Medulla oblongata (tissue), 1 donor: ENCODE data around the gene PAMR1.

Experiments
- DNase-seq: peaks from one replicate; pipeline ENCODE4 v3.0.0-alpha.2; 2015; ENCODE audit errors: extremely low spot score

Gene PAMR1

DNA sequence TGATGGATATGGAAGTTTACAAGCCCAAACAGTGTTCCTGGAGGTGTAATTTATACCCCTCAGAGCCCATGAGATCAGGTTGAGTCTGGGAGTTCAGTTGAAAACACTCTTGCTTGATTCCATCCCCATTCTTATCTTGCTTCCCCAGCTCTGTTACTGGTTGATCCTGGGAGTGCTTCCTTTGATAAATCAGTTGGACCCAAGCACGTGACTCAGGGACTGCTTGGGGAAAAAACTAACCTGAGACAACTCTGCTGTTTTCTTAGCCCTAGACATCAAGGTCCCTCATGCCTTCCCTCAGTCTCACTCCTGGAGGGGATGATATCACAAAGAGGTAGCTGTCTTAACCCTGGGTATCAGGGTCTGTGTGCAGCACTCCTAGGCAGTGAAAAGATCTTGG, 71.1 kb downstream of the PAMR1 start:
- DNase-seq = no peak

DNA sequence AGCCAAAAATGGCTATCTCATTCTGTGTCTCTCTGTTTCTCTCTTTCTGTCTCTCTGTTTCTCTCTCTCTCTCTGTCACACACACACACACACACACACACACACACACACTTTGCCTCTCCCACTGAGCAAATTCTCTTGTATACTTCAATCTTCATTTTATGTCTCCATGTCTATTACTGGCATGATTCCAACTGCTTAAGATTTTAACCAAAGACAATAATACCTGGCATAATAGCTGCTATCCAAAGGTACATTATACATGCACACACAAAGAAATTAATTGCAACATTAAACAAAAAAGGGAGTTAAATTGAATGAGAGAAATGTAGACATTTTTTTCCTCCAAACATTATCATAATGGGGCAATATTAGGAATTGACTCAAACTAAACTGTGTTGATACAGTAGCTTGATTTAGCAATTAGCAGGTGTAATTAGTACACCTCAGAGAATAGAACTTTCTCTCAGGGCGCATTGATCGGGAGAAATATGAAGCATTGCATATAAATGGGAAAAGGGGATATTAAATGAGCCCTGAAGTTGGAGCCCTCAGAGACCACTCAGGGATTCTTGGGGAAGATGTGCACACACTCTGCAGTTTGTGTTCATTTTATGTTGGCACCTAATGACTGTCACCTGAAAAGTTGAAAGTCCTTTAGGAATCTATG, 88.7 kb downstream of the PAMR1 start:
- DNase-seq = no peak

DNA sequence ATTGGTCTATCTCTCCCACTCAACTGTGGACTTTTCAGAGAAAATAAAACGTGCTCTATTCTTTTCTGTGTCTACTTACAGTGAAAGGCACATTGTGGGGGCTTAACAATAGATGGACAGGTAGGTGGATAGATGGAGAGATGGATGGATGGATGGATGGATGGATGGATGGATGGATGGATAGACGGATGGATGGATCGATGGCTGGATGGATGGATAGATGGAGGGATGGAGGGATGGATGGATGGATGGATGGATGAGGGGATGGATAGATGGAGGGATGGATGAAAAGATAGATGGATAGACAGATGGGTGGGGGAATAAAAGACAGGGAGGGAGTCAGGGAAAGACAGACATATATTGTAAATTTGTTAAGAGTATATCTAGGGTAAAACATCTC, 91.8 kb downstream of the PAMR1 start:
- DNase-seq = no peak

DNA sequence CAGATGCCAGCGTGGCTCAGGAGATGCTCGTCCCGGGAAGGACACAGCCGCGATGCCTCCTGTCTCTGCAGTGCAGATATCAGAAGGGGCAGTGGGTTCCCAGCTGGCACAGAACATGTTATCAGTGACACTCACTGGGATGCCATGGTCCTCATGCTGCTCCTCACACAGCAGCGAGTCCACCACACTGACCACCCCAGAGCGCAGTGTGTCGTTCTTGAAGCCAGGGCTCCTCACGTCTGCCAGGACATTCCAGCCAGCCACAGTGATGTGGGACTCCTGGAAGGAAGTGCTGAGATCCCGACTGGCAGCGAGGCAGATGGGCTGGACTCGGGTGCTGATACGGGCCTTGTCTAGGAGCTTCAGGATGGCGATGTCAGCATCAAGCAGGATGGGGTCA, 93.0 kb downstream of the PAMR1 start:
- DNase-seq = no peak

DNA sequence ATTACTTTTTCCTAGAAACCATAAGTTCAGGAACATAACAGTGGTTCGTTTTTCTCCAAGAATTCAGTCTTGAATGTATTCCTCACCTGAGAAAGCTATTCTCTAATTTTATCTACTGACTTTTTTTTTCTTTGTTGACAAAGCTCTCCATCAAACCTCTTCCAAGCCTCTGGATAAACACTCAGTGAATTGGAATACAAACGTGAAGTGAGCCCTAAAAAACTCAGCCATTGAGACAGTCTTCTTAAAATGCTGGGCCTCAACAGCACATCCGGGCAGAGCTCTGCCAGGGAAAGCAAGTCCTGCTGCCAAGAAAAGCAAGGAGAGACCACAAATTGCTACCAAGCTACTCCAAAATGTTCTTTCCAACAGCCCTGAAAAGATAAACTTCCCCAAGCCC, 98.3 kb downstream of the PAMR1 start:
- peak; percentile 71 for DNase-seq

DNA sequence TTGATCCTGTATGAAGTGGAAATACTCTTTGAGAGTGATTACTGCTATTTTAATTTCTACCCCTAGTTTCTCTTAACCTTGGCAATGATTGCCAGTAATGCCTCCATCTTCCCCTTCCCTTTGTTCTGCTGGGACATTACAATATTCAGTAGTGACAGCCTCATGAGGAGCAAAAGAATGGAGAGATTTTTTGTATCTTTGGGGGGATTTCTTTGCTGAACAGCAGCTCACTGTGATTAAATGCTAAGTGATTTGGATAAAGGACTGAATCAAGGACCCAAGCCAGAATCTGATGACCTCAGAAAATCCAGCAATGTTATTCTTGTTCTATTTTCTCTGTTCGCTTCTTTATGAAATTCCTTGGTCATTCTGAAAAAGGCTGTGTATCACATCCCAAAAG, 99.1 kb downstream of the PAMR1 start:
- no peak for DNase-seq

DNA sequence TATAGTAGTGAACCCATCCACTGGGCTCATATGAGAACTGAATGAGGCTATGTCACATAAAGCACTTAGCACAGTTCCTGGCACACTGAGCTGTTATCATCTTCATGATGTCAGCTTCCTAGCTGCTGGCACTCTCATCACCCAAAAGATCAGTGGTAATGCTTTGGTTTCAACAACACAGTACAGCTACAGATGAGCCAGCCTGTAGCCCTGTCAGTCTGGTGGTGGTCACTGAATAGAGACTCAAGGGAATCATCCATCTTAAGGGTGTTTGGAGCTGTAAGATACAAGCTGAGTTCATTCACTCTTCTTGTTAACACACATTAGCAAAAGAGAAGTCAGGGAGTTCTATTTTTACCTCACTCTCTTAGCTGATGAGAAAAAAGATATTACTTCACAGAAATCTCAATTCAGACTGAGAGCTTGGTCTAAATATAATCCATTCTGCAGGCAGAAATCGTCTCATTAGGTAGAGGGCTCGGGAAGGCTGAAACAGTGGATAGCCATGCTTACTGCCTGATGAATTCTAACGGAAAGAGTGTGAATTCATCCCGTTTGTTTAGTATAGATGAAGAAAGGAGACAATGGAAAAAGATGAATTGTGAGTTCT, 99.7 kb downstream of the PAMR1 start:
- no peak for DNase-seq

DNA sequence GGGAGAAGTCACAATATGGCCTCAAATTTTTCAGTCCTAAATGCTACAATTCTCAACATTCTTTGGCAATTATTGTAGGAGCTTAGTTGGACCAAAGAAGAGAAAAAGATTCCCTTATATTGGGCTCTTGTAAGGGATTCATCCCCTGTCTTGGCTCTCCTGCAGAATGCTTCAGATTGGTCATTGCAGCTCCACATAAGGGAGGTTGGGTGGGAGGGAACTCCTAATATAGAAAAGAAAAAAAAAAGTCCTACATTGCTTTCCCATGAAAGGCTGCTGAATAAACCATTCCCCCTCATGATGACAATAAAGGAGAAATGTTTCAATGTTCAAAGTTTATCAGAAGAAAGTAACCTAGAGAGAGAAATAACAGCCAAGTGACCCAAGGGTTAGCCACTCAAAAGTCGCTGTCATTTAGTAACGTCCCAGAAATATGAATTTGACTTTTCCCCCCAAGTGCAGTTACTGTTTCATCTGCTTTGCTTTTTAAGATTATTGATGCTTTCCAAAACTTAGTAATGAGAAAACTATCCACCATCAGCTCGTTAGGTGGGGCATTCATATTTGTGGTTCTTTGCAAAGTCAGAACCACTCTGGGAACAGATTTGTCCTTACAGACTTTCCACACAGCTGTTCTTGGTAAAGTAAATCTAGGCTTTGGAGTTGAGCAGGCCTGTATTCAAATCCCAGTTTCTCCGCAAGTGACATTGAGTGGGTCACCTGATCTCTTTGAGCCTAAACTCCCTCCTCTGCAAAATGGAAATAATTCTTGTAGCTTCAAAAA, 101.1 kb downstream of the PAMR1 start:
- DNase-seq = no peak

DNA sequence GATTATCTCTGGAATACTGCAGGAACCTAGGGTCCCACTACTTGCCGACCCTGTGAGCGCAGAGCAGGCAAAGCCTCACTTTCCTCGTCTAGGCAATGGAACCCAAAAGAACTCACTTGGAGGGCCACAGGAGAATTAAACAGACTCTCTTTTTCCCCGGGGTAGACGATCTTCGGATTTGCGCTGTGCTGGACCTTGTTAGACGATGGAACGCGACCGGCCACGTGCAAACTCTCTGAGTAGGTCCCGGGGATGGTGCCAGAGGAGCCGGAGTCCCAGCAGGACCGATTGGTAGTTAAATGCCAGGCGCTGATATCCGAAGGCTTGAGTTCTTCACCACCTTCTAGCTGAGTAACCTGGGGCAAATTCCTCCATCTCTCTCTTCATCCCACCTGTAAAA, 105.0 kb downstream of the PAMR1 start:
- DNase-seq = no peak

DNA sequence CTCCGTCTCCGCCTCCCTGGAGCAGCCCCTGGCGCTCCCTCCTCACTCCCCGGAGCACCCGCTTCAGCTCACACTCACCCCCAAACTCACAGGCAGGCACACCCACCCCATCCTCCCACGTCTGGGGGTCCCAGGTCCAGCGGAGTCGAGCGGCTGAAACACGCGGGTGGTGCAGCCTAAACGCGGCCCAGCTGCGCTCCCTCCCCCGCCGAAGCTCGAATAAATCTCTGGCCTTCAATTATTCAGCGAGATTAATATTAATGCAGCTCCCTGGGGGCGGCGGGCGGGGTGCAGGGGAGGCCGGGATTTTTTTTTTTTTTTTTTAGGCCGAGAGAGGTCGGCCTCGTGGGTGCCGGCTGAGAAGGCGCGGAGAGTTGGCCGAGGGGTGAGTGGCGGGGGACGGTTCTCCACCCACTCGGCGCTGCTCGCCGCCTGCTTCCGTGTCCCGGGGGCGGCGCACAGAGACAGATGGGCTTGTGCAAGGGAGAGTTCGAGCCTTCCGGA, 105.5 kb downstream of the PAMR1 start:
- no peak for DNase-seq

DNA sequence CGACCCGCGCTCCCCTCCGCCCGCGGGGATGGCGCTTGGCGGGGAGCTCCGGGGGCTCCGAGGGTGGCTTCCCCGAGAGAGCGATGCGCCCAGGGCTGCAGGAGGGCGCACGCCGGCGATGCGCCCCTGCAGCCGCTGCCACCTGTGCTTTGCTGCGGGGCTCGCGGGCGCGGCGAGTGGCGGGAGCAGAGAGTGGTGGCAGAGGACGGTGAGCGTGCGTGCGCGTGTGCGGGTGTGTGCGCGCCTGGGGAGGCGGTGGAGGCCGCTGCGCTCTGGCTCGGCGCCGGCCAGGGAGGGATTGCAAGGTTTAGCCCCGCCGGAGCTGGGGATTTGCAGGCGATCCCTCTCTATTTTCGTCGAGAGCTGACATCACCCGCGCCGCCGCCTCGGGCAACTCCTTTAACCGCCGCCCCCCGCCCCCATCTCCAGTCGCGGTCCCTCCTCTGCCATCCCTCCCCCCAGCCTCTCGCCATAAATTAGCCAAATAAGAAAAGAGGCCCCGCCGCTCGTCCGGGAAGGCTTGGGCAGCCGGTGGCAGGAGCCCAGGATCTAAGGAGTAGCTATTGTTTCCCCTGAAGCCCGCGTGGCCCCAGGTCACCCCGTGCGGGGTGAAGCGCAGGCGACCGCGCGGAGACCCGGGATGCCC, 106.1 kb downstream of the PAMR1 start, which contains the start of gene SLC1A2:
Gene SLC1A2 (minus strand): TSS at position 375 of the 646 bp plus-strand sequence. CDS start 592 bp downstream, outside the sequence.
- DNase-seq = no peak

DNA sequence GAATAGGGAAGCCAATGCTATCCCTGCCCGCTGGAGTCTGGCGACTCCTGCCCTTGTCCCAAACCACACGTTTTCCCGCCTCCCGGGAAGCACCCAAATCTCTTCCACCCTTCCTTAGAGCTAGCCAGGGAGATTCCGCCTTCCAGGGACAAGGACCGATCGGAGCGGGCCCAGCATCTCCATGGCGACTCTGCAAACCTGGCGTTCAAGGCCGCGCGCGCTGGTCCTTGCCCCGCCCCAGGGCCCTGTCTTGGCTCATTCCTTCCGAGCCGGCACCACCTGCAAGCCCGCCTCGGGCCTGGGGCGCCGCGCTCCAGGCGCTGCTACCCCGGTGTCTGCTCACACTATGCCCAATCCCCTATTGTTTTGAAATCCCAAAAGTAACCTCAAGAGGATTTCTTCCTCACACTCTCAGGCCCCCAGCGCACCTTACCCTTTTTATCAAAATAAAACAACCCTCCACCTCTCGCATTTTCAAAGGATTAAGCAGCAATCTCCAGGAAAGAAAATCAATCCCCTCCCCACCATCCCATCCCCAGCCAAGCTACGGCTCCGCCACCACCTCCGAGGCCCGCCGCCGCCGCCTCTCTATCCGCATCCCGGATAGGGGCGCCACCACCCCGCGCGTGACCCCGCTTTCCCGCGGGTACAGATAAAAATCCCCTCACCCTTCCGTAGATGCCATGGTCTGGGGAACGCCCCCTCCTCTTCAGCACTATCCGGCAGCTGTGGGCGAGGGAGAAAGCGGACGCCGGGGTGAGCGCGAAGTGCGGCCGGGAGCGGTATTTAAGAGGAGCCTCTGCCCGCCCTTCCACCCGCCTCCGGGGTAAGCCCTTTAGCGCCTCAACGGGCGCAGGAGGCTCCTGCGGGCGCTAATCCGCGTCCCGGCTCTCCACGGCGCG, 106.9 kb downstream of the PAMR1 start:
- no peak for DNase-seq

DNA sequence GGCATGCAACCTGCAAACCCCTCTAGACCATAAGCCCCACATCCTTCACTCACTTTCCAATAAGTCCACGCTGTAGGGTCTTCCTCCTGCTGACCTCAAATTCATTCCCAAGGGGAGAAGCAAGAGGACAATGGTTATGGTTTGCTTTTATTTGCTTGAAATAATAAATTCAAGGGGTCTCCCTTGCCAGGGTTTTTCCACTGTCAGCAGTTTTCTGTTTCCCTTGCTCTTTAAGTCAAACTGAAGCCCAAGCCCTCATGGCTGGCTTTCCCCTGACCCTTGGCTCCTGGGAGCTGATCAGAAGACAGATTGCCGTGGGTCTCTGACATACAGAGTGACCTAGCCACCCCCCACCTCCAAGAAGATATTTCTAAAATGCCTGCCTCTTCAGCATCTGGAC, 109.9 kb downstream of the PAMR1 start:
- no peak for DNase-seq

DNA sequence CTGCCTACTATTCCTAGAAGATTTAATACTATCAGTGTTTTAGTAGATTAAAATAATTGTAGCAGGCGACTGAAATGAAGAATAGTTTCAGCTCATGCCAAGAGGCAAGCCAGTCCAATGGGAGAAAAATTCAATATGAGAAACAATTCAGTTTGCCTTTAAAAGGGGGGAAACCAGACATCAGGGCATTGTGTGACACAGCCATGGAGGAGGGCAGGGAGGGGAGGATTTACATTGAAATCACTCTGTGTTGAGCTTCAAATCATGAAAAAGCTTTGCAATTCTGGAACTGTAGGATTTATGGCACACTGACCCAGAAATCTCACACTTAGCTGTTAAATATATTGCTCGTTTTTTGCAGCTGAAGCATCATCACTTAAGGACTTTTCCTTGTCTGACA, 110.6 kb downstream of the PAMR1 start:
- no peak for DNase-seq

DNA sequence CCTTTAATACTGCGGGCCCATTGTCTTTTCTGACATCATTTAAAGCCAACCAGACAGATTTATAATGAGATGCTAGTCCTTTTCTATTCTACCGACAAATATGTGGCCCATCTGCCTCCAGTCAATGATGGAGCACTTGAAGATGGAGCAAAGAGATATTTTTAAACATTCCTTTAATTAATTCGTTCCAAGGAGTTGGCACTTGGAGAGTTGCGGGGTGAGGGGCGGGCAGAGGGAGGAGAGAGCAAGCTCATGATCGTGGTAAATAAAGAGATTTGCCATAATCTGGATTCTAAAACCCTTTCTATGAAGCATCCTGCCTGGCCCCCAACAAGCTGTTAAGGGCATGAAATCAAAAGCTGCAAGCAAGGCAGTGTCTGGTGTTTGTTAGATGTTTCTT, 111.1 kb downstream of the PAMR1 start:
- no peak for DNase-seq

DNA sequence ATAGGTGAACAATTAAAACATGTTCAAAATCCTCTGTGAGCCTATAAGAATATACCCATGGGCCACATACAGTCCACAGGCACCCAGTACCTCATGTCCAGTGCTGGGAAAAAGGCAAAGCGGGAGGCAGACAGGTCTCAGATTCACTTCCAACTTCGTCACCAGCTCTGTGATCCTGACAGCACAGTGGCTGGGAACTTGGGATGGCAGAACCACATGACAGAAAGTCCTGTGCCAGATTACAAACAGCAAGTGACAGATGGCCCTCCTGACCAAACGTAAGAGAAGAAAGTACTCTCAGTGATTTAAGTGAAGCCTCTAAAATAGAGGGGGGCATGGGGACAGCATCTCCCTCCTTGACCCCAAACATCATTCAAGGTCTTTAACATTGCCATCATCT, 111.8 kb downstream of the PAMR1 start:
- DNase-seq = peak; percentile 72

DNA sequence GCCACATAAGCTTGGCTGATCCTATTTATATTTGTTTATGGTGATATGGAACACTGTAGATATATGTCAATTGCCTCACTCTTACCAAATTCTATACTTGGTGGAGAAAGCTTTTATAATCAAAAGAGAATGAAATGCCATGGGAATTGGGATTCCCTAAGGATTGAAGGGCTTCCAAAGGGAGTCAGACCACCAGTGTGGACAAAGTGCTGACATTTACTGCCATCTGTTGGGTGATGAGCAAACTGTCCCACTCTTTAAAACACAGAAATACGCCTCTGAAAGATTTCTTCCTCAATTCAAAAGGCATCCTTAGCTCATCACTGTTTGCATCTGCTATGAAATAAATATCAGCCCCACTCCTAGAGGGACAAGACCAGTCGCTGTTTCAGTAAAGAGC, 113.1 kb downstream of the PAMR1 start:
- DNase-seq = peak; percentile 59

DNA sequence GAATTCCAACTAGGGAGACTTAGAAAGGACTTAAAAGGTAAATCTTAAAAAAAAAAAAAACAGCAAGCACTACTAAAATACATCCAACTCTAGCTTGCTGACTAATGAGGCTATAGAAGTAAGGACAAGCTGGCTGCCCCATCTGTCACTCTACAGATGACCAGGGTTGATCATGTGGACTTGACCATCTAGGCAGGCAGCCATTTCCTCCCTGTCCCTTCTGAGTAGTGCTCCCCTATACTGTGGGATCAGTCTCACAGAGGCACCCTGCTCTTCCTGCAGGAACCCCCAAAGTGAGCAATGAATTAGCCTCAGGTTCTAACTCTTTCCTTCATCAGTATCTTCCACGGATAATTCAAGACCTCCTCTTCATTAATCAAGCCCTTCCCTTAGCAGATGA, 118.4 kb downstream of the PAMR1 start:
- no peak for DNase-seq

DNA sequence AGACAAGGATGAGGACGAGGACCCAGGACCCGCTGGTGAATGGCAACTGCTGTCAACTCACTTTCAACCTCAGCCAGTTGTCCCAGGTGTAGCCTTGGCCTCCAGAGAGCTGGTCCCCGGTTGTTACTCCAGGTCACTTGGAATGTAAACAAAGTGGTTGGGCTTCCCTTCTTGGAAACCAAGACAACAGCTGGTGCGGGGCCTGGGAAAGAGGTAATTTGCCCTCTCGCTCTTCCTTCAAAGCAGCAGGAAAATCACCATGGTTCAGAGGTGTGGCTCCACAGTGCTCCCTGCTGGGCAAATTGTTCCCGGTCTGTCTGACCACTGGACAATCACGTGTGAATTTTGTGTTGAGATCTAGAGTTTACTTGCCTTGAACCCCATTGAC, 121.0 kb downstream of the PAMR1 start:
- peak; percentile 56 for DNase-seq

DNA sequence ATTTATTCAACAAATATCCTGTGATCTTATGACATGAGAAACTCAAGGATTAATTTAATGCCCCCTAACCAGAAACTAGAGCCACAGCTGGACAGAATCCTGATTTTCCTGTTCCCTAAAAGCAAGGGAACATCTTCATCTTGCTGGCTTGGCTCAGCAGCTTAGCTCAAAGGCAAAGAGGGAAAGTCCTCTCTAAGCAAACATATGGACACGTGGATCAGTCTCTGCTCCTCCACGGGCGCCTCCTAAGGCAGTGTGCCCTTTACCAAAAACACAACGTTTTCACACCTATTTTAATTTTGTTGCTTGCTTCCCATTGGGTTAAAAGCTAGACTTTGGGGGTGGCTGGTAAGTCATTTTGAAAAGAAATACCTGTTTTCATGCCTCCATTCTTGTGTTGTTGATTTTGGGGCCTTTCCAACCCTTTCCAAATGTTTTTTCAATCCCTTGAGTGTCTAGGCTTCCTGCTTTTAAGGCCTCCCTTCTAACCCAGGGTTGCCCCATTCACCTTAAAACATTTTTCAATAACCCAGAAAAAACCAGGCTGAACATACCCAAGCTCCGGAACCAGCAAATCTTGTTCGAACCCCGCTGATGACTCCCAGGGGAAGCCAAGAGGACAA, 121.5 kb downstream of the PAMR1 start:
- no peak for DNase-seq
